ENCODE measurements around the gene DNAJB1.

- TF ChIP-seq CTCF (IDR thresholded peaks at IDR 0.05), result no peak
- TF ChIP-seq EP300 (IDR thresholded peaks at IDR 0.05), result no peak
- TF ChIP-seq POLR2A (IDR thresholded peaks at IDR 0.05), result no peak
These were observed 1.2 kb upstream of the DNAJB1 start for GRCh38 chr19:14519245-14519859.
